ENCODE data around the gene GPBAR1.
"Not testable (repeated sequence)": the region's sequence is repeated elsewhere in the genome, so short reads cannot be mapped to it uniquely, and the experiment has no call there.

Gene GPBAR1

GRCh38 chr2:218296200-218296599 is 35.4 kb downstream of the GPBAR1 start:
- peak overlapping the region in 1 of 21 experiments; percentile 6 for H3K27ac ChIP-seq
- no peak overlapping the region for H3K4me3 ChIP-seq

GRCh38 chr2:218296847-218297246 is 36.0 kb downstream of the GPBAR1 start:
- Histone ChIP-seq H3K27ac (peak overlapping the region in 5 of 21 experiments; percentile 10 to 32 (median 17)), H3K4me3 (no peak overlapping the region)

GRCh38 chr2:218298314-218298875 is 37.6 kb downstream of the GPBAR1 start:
- peak overlapping the region in 15 of 21 experiments; percentile 2 to 73 (median 38) for H3K27ac ChIP-seq
- no peak overlapping the region for H3K4me3 ChIP-seq

GRCh38 chr2:218300141-218300540 is 39.3 kb downstream of the GPBAR1 start:
- Histone ChIP-seq H3K4me3 (no peak overlapping the region), H3K27ac (no peak overlapping the region)

DNA sequence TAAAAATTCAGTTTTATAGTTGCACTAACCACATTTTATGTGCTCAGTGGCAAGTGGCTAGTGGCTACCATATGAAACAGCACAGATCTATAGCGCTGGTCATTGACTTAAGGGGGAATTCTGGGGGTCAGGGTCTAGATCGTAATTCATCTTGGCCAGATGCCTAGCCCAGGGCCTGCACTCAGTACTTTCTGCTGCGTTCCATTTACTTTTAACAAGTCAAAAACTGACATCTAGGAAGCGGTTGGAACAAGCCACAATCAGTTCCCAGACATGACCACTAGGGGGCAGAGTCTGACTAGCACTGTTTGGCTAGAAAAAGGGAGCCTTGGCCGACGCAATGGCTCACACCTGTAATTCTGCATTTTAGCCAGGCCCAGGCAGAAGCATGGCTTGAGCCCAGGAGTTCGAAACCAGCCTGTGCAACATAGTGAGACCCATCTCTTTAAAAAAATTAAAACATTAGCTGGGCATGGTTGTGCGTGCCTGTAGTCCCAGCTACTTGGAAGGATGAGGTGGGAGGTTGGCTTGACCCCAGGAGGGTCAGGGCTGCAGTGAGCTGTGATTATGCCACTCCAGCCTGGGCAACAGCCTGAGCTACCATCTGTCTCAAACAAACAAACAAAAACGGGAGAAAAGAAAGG is 40.5 kb downstream of the GPBAR1 start:
- H3K4me3 ChIP-seq: no peak overlapping the region
- H3K27ac ChIP-seq: no peak overlapping the region

DNA sequence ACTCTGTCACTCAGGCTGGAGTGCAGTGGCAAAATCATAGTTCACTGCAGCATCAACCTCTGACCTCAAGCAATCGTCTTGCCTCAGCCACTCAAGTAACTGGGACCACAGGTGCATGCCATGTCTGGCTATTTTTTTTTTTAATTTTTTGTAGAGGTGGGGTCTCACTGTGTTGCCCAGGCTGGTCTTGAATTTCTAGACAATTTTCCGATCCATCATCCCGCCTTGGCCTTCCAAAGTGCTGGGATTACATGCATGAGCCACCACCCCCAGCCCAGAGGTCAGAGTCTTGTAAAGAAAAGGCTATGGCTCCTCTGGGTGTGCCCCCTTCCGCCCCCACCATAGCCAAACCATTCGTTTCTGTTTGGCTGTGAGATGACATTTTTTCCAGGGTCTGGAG is 44.6 kb downstream of the GPBAR1 start:
- no peak overlapping the region for H3K27ac ChIP-seq
- H3K4me3 ChIP-seq: no peak overlapping the region

- H3K4me3 ChIP-seq: no peak overlapping the region
- no peak overlapping the region for H3K27ac ChIP-seq
These were observed 45.5 kb downstream of the GPBAR1 start for GRCh38 chr2:218306184-218306920.

GRCh38 chr2:218307415-218308090 is 46.7 kb downstream of the GPBAR1 start:
- Histone ChIP-seq H3K4me3 (no peak overlapping the region), H3K27ac (no peak overlapping the region)

DNA sequence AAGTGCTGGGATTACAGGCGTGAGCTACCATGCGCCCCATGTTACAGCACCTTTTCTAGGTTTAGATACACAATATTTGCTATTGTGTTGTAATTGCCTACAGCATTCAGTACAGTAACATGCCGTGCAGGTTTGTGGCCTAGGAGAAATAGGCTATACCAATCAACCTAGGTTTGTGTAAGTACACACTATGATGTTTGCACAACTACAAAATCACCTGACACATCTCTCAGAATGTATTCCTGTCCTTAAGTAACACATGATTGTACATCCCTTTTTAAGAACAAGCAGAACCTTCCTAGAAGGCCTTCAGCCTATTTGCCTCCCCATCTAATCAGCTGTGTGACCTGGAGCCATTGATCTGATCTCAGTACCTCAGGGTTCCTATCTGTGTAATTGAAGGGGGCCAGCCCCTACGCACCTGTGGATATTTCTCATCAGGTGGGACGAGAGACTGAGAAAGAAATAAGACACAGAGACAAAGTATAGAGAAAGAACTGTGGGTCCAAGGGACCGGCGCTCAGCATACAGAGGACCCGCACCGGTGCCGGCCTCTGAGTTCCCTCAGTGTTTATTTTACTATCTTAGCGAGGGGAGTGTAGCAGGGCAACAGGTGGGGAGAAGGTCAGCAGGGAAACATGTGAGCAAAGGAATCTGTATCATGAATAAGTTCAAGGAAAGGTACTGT is 50.2 kb downstream of the GPBAR1 start:
- no peak overlapping the region for H3K27ac ChIP-seq
- no peak overlapping the region for H3K4me3 ChIP-seq

DNA sequence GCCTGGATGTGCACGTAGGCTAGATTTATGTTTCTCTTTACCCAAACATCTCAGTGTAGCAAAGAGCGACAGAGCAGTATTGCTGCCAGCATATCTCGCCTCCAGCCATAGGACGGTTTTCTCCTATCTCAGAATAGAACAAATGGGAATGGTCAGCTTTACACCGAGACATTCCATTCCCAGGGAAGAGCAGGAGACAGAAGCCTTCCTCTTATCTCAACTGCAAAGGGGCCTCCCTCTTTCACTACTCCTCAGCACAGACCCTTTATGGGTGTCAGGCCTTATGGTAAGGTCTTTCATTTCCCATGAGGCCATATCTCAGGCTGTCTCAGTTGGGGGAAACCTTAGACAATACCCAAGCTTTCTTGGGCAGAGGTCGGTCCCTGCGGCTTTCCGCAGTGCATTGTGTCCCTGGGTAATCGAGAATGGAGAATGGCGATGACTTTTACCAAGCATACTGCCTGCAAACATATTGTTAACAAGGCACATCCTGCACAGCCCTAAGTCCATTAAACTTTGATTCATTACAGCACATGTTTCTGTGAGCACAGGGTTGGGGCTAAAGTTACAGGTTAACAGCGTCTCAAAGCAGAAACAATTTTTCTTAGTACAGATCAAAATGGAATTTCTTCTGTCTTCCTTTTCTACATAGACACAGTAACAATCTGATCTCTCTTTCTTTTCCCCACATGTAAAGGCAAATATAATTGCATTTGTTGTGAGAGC is 50.9 kb downstream of the GPBAR1 start:
- not testable (repeated sequence) for H3K27ac ChIP-seq

GRCh38 chr2:218312267-218312756 is 51.5 kb downstream of the GPBAR1 start:
- Histone ChIP-seq H3K27ac (no peak overlapping the region), H3K4me3 (no peak overlapping the region)

More for the DNA sequence above, 50.9 kb downstream of the GPBAR1 start:
- H3K4me3 ChIP-seq: not testable (repeated sequence)

DNA sequence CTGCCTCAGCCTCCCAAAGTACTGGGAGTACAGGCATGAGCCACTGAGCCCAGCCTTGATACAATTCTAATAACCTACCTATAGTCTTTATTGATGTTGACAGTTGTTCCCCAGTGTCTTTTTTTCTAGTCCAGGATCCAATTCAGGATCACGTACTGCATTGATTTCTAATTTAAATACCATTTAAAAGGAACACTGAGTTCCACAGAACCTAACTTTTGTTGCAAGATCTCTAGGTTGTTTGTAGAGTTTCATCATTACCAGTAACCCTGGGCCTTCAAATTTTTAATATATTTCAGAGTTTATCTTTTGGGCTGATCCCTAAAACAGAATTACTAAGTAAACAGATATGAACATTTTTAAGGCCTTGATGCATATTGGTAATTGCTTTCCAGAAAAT is 52.5 kb downstream of the GPBAR1 start:
- Histone ChIP-seq H3K27ac (no peak overlapping the region), H3K4me3 (no peak overlapping the region)
